Fibroblast of mammary gland (primary cell): Measurements from ENCODE around the gene NEUROD4.
A peak's percentile ranks its signal among the peaks of the same experiment; 100 is the strongest.

ENCODE experiments used
- DNase-seq: peaks from one replicate; pipeline ENCODE4 v3.0.0-alpha.2; 2010; ENCODE audit warnings: low read depth
- H3K4me3 ChIP-seq: 2 replicates; pipeline ENCODE4 v1.5.1; 2011; ENCODE audit warnings: low read depth, mild to moderate bottlenecking, low read length, moderate library complexity; ENCODE audit not compliant: control insufficient read depth
- CTCF ChIP-seq: conservative IDR thresholded peaks from 2 replicates; pipeline ENCODE4 v1.5.1; 2011; ENCODE audit warnings: low read depth, low read length, inconsistent platforms; ENCODE audit not compliant: control insufficient read depth, insufficient read depth

Gene NEUROD4

GRCh38 chr12:55019784-55020183 lies at the start of gene NEUROD4:
TSS of gene NEUROD4 (plus strand) at chr12:55019974. CDS start at chr12:55026440, 6,466 bp downstream.
- TF ChIP-seq CTCF = no peak
- DNase-seq = peak; percentile 64
- no peak within 1 kb of the TSS for H3K4me3 ChIP-seq

DNA sequence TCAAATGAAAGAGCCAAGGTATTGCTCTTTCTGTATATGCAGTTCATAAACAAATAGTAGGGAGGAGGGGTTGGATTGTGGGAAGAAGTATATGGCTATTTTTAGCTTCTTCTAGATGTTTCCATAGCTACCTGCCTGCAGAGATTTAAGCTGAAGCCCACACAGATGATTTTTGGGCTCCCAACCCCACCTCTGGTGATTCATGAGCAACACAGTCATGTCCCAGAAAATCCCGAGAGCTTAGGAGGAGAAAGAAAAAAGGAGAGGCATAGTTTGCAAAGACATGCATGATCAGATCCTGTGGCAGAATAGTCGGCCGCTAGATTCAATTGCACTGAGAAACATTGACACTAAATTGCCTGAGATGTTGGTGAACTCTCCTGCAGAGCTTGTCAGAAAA lies 49.0 kb upstream of the NEUROD4 start:
- no peak for TF ChIP-seq CTCF
- H3K4me3 ChIP-seq = no peak overlapping the region
- DNase-seq = no peak

- no peak overlapping the region for H3K4me3 ChIP-seq
- no peak for DNase-seq
- no peak for TF ChIP-seq CTCF
Observed at GRCh38 chr12:54973556-54973955, 46.2 kb upstream of the NEUROD4 start.

DNA sequence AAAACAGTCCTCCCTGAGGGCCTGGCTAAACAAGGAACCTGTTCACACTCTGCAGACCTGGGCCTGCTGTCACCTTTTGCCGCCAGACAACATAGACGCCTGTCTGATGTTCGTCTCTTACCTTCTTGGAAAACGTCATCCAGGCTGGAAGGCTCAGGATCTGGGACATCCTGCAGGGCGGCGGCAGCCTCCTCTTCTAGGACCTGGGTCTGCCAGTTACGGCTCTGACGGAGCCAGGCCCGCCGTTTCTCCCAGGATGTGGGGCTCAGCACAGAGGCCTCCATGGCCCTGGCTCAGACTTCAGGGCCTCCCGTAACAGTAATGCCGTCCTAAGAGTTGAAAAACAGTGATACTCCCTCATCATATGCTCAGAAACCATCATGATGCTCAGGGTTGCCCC lies 45.5 kb upstream of the NEUROD4 start:
- no peak for TF ChIP-seq CTCF
- H3K4me3 ChIP-seq = no peak overlapping the region
- no peak for DNase-seq

- DNase-seq = no peak
- no peak for TF ChIP-seq CTCF
Observed at GRCh38 chr12:54975272-54975671, 44.5 kb upstream of the NEUROD4 start.

GRCh38 chr12:54975875-54976274 lies 43.9 kb upstream of the NEUROD4 start:
- TF ChIP-seq CTCF = no peak

More at GRCh38 chr12:54975272-54975671, 44.5 kb upstream of the NEUROD4 start:
- H3K4me3 ChIP-seq = no peak overlapping the region

DNA sequence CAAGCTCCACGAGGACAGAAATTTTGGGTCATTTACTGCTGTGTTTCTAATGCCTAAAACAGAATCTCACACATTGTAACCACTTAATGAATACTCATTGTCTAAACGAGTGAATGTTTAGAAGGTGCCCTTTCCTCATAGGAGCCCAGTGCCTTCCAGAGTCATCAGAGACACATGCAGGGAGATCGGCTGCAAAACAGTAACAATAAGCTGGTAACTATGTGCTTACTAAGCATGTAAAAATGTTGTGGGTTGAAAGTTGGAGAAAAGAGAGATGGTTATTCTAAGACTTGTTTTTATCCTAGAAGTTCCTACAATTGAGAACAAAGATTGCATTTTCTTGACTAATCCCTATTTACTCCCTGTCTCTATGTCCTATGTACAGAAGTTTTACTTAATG lies 42.6 kb upstream of the NEUROD4 start:
- TF ChIP-seq CTCF = no peak
- H3K4me3 ChIP-seq = no peak overlapping the region
- peak; percentile 69 for DNase-seq

More at GRCh38 chr12:54975875-54976274, 43.9 kb upstream of the NEUROD4 start:
- DNase-seq = no peak
- no peak overlapping the region for H3K4me3 ChIP-seq
